Colonic mucosa (tissue), 4 donors: ENCODE measurements around the gene LRRC32. TPM values are rescaled to one million over a fixed set of nuclear protein-coding genes. Genes with fewer than 3 reads are reported as not detected.

Source experiments
- DNase-seq: peaks from one replicate; pipeline ENCODE4 v3.0.0-alpha.2; 2020
- H3K27ac ChIP-seq: fragments of 200-600 bp; one replicate; pipeline ENCODE4 v1.8.0; 2021
- H3K27me3 ChIP-seq: fragments of 200-600 bp; one replicate; pipeline ENCODE4 v1.8.0; 2021
- H3K36me3 ChIP-seq: fragments of 200-600 bp; one replicate; pipeline ENCODE4 v1.8.0; 2021
- H3K4me1 ChIP-seq: fragments of 200-600 bp; one replicate; pipeline ENCODE4 v1.8.0; 2021; ENCODE audit warnings: mild to moderate bottlenecking
- H3K4me3 ChIP-seq: fragments of 200-600 bp; one replicate; pipeline ENCODE4 v1.8.0; 2021
- H3K9ac ChIP-seq, 2 donors: one replicate each; pipeline ENCODE4 v1.7.0; 2013; ENCODE audit warnings: control low read depth in 2 of 2, low read depth in 2 of 2, low read length in 2 of 2
- H3K9me3 ChIP-seq: fragments of 200-600 bp; one replicate; pipeline ENCODE4 v1.8.0; 2021
- intact Hi-C: fragments of 100-400 bp; cut with DNase I; formaldehyde crosslinking; loops from one replicate; pipeline ENCODE4 v1.14.1; 2022
- total RNA-seq, 2 donors: library from RNA; stranded (reverse); fragmentation: NEBNext Ultra II Directional in 1 of 2; extraction: Animal tissue kit (Norgen Biotek cat#: 25700) in 1 of 2; gene quantifications; one replicate each; pipeline ENCODE4 v1.2.1, GENCODE V29; 2021
- TF ChIP-seq, protein P1 (sequence below): fragments of 200-600 bp; IDR thresholded peaks from one replicate; pipeline ENCODE4 v1.8.0; 2022; ENCODE audit warnings: antibody characterized with exemption, mild to moderate bottlenecking
- donor health status: healthy.
- donor health status: DM: no; HTN: no; CAD: no.
- donor health status: DM: no; HTN: no; CAD: no.

LRRC32 gene
- total RNA-seq, 2 donors from 2014 or later: 5.9 to 26.8 TPM

DNA sequence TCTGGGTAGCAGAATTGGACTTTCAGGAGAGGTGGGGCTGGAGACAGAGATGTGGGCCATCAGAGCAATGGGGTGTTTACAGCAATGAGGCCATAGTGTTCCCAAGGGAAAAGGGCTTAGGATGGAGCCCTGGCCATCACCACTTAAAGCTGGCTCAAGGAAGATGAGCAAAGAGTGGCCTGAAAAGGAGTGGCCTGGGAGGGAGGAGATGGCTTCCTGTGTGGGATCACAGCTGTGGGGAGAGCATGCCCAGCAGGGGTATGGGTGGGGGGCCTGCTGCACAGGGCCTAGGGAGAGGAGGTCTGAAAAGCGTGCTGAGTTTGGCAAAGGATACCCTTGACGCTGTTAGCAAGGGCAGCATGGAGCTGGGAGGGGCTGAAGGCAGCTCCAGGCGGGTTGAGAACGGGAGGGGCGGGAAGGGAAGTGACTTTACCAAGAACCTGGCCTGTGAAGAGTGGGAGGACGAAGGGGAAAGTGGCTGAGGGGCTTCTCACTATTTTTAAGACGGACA is 13.9 kb downstream of the LRRC32 start:
- intact Hi-C loops: no loop called here
- Histone ChIP-seq H3K4me3 (no peak overlapping the region), H3K27me3 (no peaks in the 10 kb centered on the region), H3K36me3 (no peaks in the 10 kb centered on the region), H3K9me3 (no peaks in the 10 kb centered on the region), H3K9ac (no peak overlapping the region), H3K27ac (peak overlapping the region; percentile 18), H3K4me1 (no peaks in the 10 kb centered on the region)
- DNase-seq: peak; percentile 23
- TF ChIP-seq, protein P1, sequence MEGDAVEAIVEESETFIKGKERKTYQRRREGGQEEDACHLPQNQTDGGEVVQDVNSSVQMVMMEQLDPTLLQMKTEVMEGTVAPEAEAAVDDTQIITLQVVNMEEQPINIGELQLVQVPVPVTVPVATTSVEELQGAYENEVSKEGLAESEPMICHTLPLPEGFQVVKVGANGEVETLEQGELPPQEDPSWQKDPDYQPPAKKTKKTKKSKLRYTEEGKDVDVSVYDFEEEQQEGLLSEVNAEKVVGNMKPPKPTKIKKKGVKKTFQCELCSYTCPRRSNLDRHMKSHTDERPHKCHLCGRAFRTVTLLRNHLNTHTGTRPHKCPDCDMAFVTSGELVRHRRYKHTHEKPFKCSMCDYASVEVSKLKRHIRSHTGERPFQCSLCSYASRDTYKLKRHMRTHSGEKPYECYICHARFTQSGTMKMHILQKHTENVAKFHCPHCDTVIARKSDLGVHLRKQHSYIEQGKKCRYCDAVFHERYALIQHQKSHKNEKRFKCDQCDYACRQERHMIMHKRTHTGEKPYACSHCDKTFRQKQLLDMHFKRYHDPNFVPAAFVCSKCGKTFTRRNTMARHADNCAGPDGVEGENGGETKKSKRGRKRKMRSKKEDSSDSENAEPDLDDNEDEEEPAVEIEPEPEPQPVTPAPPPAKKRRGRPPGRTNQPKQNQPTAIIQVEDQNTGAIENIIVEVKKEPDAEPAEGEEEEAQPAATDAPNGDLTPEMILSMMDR: no peak

DNA sequence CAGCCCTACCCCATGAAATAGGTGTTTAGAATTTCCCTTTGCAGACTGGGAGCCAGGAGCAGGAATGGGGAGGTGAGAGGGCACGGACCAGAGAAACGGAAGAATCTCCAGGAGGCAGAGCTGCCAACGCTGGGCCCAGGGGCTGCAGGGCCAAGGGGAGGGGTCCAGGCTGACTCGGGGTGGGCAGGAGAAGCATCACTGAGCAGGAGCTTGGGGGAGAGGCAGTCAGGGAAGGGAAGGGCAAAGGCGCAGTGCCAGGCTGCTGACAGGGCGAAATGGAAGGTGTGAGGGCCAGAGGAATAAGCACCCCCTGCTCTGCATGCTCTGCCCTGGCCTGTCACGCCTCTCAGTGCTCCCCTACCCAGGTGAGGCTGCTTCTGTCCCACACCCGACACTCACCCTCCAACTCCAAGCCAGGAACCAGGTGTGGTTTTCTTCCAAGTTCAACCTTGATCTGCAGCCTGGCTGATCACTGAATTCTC is 14.5 kb downstream of the LRRC32 start:
- no peaks in the 10 kb centered on the region for H3K36me3 ChIP-seq
- intact Hi-C loops: no loop called here
- TF ChIP-seq, protein P1: no peak
- peak overlapping the region; percentile 18 for H3K27ac ChIP-seq
- H3K4me3 ChIP-seq: no peak overlapping the region
- H3K9me3 ChIP-seq: no peaks in the 10 kb centered on the region
- no peak overlapping the region for H3K9ac ChIP-seq
- no peaks in the 10 kb centered on the region for H3K27me3 ChIP-seq
- H3K4me1 ChIP-seq: no peaks in the 10 kb centered on the region
- DNase-seq: peak; percentile 19

DNA sequence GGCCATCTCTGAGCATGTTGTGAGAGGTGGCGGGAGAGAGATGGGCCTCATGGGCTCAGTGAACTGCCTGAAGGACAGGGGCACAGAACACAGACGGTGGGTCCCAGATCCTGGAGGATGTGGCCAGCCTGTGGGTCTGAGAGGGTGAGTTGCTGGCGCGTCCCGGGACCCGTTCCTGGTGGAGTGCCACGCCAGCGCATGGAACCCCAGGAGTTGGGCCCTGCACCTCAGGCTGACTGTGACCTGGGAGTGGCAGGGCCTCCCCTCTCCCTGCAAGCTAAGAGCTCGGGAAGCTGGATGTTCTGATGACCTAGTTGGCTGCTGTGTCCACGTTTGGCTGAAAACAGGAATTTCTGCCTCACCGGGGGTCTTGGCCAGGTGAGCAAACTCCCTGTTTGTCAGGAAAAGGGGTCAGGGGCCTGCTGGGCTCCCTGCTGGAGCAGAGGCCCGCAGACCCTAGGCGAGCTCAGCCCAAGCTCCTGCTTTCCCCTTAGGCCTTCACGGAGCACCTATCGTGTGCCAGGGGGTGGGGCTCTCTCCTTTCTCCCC is 15.0 kb downstream of the LRRC32 start:
- TF ChIP-seq, protein P1: no peak
- Histone ChIP-seq H3K27me3 (no peaks in the 10 kb centered on the region), H3K9ac (peak overlapping the region in 1 of 2 donors; percentile 65), H3K36me3 (no peaks in the 10 kb centered on the region), H3K27ac (peak overlapping the region; percentile 60), H3K4me1 (no peaks in the 10 kb centered on the region), H3K4me3 (no peak overlapping the region), H3K9me3 (no peaks in the 10 kb centered on the region)
- intact Hi-C loops: no loop called here
- peak; percentile 18 for DNase-seq

DNA sequence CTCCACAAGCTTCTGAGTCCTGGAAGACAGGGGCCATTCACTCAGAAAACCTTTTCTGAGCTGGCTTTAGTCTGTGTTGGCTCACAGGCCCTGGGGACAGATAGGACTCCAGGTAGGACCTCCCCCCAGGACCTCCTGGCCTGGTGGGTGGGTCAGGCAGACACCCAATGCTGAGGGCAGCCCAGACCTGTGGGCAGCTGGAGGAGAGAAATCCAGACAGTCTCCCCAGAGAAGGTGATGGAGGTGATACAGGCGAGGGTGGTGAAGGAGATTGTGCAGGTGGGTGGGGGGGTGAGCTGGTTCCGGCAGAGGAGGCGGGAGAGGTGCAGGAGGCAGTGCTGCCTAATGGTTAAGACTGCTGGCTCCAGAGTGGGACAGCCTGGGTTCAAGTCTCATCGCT is 15.6 kb downstream of the LRRC32 start:
- intact Hi-C loops: no loop called here
- Histone ChIP-seq H3K27ac (peak overlapping the region; percentile 60), H3K9ac (peak overlapping the region in 1 of 2 donors; percentile 65), H3K27me3 (no peaks in the 10 kb centered on the region), H3K36me3 (no peaks in the 10 kb centered on the region), H3K4me3 (no peak overlapping the region), H3K4me1 (no peaks in the 10 kb centered on the region), H3K9me3 (no peaks in the 10 kb centered on the region)
- TF ChIP-seq, protein P1: no peak
- DNase-seq: peak; percentile 15

DNA sequence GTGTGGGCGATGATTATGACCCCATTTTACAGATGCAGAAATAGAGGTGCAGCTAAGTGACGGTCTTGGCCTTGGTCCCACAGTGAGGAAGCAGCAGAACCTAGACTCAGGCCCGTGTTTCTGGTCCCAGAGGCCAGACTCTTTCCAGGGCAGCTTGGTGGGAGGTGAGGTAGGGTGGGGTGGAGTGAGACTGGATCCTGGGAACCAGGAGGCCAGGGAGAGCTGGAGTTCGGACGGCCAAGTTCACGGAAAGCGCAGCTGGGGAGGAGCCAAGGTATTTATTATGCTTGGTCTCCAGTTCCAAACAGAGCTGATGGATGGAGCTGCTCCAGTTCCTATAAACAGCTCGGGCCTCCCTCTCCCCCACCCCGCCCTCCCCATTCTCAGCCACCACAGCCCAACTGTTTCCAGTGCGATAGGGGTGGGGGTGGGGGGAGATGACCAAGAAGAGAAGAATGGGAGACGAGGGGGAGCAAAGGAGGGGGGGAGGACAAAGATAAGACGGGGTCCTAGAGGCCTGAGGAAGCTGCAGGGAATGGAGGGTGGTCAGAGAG is 16.2 kb downstream of the LRRC32 start:
- peak overlapping the region; percentile 60 for H3K27ac ChIP-seq
- peak overlapping the region in 1 of 2 donors; percentile 16 for H3K9ac ChIP-seq
- no peaks in the 10 kb centered on the region for H3K27me3 ChIP-seq
- TF ChIP-seq, protein P1: no peak
- peak; percentile 55 for DNase-seq
- H3K4me1 ChIP-seq: no peaks in the 10 kb centered on the region
- intact Hi-C loops: no loop called here
- no peak overlapping the region for H3K4me3 ChIP-seq
- no peaks in the 10 kb centered on the region for H3K36me3 ChIP-seq
- no peaks in the 10 kb centered on the region for H3K9me3 ChIP-seq
